Right lung (tissue), 5 donors: Measurements from ENCODE around the gene EMILIN2. TPM values are rescaled to one million over a fixed set of nuclear protein-coding genes. Genes with fewer than 3 reads are reported as not detected.

Experiments
- DNase-seq, 2 donors: peaks; one replicate each; pipeline ENCODE4 v3.0.0-alpha.2; 2013
- polyA plus RNA-seq, 5 donors: library from polyadenylated mRNA; unstranded; fragments of 120-200 nt; gene quantifications; one replicate each; pipeline versions ENCODE4 v1.2.1 to v1.2.3, GENCODE V29; 2013; ENCODE audit warnings: inconsistent platforms in 1 of 5, low replicate concordance in 1 of 5; ENCODE audit not compliant: insufficient read length in 5 of 5, insufficient read depth in 1 of 5

The EMILIN2 gene
- polyA plus RNA-seq, 5 donors = 11.2 to 16.9 (median 12.1) TPM

DNA sequence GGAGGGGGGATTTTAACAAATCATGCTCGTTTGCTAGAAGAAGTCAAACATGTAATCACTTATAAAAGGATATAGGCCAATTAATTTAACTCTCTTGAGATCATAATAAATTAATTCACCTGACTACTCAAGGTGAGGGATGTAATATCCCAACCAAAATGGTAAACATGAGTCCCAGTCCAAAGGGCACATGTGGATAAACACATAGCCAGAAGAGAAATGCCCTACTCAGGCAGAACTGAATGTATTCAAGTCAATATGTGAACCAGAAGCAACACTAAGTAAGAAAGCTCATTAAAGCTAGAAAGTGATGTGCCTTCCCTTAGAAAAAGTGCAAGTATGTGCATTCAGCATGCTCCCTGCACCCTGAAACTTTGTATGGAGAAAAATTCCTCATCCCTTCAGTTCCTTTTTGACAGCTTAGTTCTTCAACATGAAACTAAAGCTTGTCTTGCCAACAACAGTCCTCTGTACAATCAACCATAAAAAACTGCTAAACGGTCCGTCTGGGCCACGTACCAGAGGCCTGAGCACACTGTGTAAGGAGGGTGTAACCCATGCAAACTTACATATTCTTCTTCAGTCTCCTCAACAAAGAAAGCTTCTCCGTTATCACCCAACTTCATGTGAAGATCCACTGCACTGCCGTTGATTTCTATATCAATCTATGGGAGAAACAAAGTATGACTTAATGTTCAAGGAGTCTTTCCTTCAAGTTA, 107.3 kb downstream of the EMILIN2 start:
- no peak for DNase-seq

- no peak for DNase-seq
Observed at GRCh38 chr18:2954869-2955645, 108.3 kb downstream of the EMILIN2 start.

DNA sequence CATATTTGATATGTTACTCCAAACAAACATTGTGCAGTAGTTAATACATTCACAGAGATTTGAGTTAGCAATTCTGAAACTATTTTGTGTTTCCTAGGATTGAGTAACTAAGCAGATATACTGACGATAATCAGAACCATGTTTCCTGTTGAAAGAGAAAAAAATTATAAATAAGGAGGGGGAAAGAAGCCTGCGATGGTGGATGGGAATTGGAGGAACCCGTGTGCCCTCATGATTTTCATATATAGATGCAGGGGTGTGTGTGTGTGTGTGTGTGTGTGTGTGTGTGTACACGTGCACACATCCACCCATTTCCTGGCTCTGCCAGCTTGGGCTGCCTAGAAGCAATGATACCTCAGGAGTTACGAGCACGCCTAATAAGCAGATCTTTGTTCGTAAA, 109.2 kb downstream of the EMILIN2 start:
- no peak for DNase-seq

- DNase-seq = no peak
Observed at GRCh38 chr18:2958819-2959298, 112.1 kb downstream of the EMILIN2 start.

DNA sequence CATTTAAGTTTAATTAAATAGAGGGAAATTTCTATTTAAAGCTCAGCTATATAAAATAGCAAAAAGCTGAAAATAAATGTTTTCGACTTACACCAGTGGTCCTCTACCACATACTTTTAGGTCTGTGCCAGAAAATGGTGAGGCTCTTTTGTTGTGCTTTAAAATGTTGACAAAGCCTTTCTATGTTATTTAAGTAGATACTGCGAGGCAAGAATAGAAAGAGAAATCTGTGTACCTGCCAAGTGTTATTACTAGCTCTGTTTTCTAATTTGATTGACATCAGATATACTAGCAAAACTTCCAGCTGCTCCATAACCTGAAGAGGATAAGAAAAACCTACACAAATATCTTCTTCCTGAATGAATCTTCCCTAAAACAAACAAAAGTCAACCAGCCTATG, 112.5 kb downstream of the EMILIN2 start:
- no peak for DNase-seq

- no peak for DNase-seq
Observed at GRCh38 chr18:2960983-2961696, 114.3 kb downstream of the EMILIN2 start.

DNA sequence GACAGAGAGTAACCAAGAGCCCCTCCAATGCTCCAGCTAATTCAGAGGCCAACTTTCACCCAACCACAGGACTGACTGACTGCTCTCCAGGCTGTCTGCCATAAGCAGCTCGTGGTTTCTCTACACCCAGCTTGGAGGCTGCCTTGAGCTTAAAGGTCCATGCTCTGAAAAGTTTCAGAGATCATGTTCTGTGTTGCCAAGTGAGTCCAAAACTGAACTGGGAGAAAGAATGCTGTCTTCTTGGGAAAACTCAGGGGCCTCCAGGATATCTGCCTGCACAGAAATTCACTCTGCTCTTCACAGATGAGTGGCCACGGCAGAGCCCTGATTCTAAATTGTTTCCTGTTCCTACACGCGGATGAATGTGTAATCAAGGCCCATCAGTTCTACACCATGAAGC, 115.0 kb downstream of the EMILIN2 start:
- DNase-seq = no peak

GRCh38 chr18:2963048-2963447, 116.2 kb downstream of the EMILIN2 start:
- DNase-seq = no peak

GRCh38 chr18:2964361-2965010, 117.7 kb downstream of the EMILIN2 start:
- no peak for DNase-seq

Other genes starting within 250 kb of the EMILIN2 start
- gene SMCHD1, start 191.3 kb upstream of the EMILIN2 start, polyA plus RNA-seq = 10 to 100 TPM; 46.1 to 78.3 (median 74.2) TPM
- gene LPIN2, start 166.1 kb downstream of the EMILIN2 start, polyA plus RNA-seq = 10 to 100 TPM; 19.4 to 30.4 (median 28.4) TPM